HG02870 (cell line): ENCODE results near the gene TTC3.

Experiments used
- ATAC-seq: cut with Tn5 transposase; IDR thresholded peaks from one replicate; pipeline ENCODE4 v1.9.1; 2021; ENCODE audit warnings: mild to moderate bottlenecking, moderate library complexity; ENCODE audit not compliant: unreplicated experiment

The TTC3 gene

DNA sequence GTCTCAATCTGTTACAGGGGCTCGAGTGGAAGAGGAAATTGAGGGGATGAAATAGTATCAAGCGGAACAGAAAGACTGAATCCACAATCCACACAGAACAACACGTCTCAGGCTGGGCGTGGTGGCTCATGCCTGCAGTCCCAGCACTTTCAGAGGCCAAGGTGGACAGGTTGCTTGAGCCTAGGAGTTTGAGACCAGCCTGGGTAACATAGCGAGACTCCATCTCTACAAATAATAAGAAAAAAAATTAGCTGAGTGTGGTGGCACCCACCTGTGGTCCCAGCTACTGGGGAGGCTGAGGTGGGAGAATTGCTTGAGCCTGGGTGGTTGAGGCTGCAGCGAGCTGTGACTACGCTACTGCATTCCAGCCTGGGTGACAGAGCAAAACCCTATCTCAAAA, 168.4 kb downstream of the TTC3 start:
- no peak for ATAC-seq

DNA sequence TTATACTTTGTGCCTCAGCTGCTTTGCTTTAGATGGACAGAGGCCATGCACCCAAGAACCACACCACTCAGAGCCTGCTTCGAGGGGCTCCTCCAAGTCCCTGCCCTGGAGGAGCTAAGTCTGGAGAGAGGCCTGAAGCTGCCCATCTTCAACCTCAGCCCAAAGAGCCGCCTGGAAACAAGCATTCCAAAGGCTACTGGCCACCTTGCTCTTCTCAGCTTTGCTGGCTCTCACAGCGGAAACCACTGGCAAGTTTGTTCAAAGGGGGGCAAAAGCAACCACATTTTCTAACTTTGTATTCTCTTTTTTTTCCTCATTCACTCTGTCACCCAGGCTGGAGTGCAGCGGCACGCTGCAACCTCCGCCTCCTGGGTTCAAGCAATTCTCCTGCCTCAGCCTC, 170.9 kb downstream of the TTC3 start:
- no peak for ATAC-seq

DNA sequence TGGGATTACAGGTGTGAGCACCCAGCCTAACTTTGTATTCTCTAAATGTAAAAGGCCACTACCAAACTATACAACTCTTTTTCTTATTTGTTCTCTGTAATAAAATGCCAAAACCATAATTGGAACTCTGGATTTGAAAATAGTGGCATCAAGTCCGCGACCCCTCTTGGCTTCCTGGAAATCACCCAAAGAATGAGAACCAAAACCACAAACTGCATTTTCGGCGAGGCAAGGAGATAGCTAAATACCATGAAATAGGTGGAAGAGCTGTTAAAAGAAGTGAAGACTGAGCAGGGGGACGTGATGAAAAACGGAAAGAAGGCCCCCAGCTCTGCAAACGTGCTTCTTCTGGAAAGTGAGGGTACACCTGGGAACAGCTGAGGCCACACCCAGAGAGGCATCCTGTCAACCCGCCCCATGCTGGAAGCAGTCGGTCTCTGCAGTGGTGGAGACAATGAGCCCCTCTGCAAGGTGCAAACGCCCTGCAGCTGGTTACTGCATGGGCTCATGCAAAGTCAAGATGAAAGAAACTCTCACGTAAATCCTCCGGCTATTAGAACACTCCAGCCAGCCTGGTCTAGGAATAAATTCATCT, 171.5 kb downstream of the TTC3 start:
- no peak for ATAC-seq

DNA sequence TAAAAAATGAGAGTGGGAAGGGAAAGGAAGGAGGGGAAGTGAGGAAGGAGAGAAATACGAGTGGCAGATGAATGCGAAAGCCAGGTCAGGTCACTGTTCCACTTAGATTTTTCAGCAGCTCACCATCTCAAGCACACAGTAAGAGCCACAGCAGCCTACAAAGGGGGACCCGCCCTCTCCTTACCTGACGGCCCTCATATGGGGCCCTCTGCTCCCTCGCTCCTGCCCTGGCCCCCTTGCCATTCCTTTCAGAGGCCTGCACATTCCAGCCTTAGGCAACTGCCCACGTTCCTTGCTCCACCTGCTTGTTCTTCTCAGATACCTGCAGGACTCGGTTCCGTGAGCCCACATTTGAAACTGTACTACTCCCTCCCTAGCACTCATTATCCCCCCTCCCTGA, 172.1 kb downstream of the TTC3 start:
- no peak for ATAC-seq

DNA sequence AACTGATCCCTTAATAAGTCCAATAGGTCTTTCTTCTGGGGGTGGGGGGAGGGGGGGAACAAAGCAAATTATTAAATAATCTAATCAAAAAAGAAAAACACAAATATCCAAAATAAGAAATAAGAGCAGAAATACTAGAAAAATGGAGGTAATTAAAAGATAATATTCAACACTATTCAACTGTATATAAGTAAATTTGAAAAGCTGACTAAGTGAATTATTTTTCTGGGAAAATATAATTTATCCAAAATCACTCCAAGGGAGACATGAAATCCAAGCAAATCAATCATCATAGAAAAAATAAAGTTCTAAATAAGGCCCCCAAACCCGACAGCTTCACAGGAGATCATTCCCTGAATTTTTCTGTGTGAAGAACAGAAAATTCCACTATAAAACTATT, 175.2 kb downstream of the TTC3 start:
- ATAC-seq, result no peak

DNA sequence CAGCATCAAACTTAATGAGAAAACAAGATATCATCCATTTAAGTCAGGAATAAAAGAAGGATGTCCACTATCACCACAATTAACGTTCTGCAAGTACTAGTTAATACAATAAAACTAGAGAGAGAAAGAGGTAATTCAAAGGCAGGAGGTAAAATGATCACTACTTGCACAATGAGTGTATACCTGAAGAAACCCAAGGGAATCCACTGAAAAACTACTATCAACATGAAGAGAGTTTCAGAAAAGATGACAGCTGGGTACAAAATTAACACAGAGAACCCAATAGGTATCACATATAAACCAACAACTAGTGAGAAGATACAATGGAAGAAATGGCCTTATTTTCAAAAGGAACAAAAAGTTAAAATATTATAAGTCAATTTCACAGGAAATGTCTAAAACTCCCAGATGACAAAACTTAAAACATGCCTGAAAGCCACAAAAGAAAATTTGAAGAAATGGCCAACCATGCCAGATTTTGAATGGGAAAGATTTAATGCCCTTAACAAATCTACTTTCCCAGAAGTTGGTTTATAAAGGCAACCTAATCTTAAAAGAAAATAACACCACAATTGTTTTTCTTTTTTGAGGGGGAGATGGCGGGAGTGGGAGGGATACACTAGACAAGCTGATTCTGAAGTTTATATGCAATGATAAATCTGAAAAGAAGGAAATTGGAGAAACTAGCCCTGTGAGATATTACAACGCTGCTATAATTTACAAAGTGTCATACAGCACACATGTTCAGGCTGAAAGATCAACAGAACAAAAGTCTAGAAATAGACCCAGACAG, 176.3 kb downstream of the TTC3 start:
- no peak for ATAC-seq

DNA sequence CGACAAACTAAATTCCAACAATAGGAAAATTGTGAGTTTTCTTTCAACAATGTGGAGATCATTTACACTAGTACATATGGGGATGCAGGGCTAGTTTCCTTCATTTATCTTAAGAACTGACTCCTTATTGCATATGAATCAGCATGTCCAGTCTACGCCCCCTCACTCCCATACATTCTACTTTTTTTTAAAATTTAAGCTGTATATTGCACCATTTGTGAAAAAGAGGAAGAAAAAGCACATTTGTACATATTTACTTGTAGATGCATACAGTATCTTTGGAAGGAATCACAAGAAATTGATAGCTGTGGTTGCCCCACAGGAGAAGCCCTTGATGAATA, 178.2 kb downstream of the TTC3 start:
- no peak for ATAC-seq
